ENCODE measurements around the gene CAMK1D.
"Not testable (repeated sequence)": the region's sequence is repeated elsewhere in the genome, so short reads cannot be mapped to it uniquely, and the experiment has no call there.

Gene CAMK1D

GRCh38 chr10:12725580-12725888, 376.2 kb downstream of the CAMK1D start:
- DNase-seq (ENCODE audit: low spot score) = not testable (repeated sequence)

GRCh38 chr10:12726971-12727831, 377.9 kb downstream of the CAMK1D start:
- DNase-seq (ENCODE audit: low spot score) = no peak

GRCh38 chr10:12727832-12728215, 378.5 kb downstream of the CAMK1D start:
- no peak for DNase-seq (ENCODE audit: low spot score)

GRCh38 chr10:12728494-12728893, 379.1 kb downstream of the CAMK1D start:
- DNase-seq (ENCODE audit: low spot score) = no peak

GRCh38 chr10:12729885-12730284, 380.5 kb downstream of the CAMK1D start:
- DNase-seq (ENCODE audit: low spot score) = no peak

GRCh38 chr10:12730809-12731519, 381.6 kb downstream of the CAMK1D start:
- no peak for DNase-seq (ENCODE audit: low spot score)

GRCh38 chr10:12733271-12733670, 383.9 kb downstream of the CAMK1D start:
- DNase-seq (ENCODE audit: low spot score) = no peak

GRCh38 chr10:12735843-12736462, 386.6 kb downstream of the CAMK1D start:
- no peak for DNase-seq (ENCODE audit: low spot score)

GRCh38 chr10:12740813-12741212, 391.5 kb downstream of the CAMK1D start:
- DNase-seq (ENCODE audit: low spot score) = no peak

- no peak for DNase-seq (ENCODE audit: low spot score)
Measured at GRCh38 chr10:12741360-12741804, 392.0 kb downstream of the CAMK1D start.

- no peak for DNase-seq (ENCODE audit: low spot score)
Measured at GRCh38 chr10:12742771-12743170, 393.4 kb downstream of the CAMK1D start.

- not testable (repeated sequence) for DNase-seq (ENCODE audit: low spot score)
Measured at GRCh38 chr10:12743466-12743865, 394.1 kb downstream of the CAMK1D start.

- no peak for DNase-seq (ENCODE audit: low spot score)
Measured at GRCh38 chr10:12743941-12744340, 394.6 kb downstream of the CAMK1D start.

- DNase-seq (ENCODE audit: low spot score) = no peak
Measured at GRCh38 chr10:12748186-12748585, 398.8 kb downstream of the CAMK1D start.

- DNase-seq (ENCODE audit: low spot score) = no peak
Measured at GRCh38 chr10:12749760-12750478, 400.6 kb downstream of the CAMK1D start.

GRCh38 chr10:12750526-12751201, 401.3 kb downstream of the CAMK1D start:
- no peak for DNase-seq (ENCODE audit: low spot score)

- no peak for DNase-seq (ENCODE audit: low spot score)
Measured at GRCh38 chr10:12755075-12755474, 405.7 kb downstream of the CAMK1D start.

GRCh38 chr10:12757351-12757750, 408.0 kb downstream of the CAMK1D start:
- no peak for DNase-seq (ENCODE audit: low spot score)

- DNase-seq (ENCODE audit: low spot score) = no peak
Measured at GRCh38 chr10:12758271-12758670, 408.9 kb downstream of the CAMK1D start.

GRCh38 chr10:12766223-12766622, 416.9 kb downstream of the CAMK1D start:
- no peak for DNase-seq (ENCODE audit: low spot score)

GRCh38 chr10:12768156-12769100, 419.1 kb downstream of the CAMK1D start:
- DNase-seq (ENCODE audit: low spot score) = no peak

Measured in D341Med (cell line).